ENCODE results near the gene CELF4.

Gene CELF4

GRCh38 chr18:37565101-37565976 lies at the start of gene CELF4:
Gene CELF4 (minus strand): TSS chr18:37565798.
- no peak for DNase-seq

DNA sequence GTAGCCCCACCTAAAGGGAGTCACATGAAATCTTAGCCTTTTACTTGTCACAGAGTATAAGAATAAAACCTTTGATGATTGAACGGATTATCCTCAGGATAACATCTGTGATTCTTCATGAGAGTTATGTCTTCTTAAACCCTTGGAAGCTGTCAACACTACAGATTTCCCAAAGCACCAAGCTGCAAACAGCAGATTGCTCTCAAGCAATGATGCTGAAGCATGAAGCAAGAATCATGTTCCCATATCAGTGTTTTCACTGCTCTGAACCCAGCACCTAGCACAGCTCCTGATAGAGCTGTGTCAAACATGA lies 47.6 kb upstream of the CELF4 start:
- no peak for DNase-seq

DNA sequence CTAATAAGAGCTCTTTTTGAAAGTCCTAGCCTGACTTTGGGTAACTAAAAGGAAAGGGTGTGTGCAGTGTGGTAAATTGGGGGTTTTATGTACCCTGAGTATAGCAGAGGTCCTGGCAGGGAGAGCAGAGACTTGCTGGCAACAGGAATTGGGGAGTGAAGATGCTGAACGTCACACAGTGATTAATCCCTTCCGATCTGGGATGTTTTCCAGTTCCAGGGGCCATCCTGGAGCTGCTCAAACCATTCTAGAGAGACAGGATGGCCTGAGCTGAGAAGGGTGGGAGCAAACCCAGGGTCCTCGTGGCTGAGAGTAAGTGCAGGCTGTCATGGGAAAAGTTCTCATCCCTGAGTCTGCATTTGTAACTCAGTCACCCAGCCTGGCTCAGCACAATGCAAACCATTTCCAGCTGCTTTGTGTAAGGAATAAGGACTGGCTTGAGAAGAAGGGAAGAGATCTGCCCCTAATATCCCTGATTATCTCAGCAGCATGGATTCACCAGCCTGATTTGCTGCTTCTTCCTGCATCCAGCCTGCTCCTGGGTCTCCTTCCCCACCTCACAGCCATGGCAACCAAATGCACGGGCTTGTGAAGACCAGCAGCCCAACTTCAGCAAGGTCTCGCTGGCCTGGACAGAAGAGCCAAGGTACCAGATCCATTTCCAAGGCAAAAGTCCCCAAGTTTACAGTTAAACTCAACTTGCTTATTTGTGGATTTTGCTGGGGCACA lies 47.1 kb upstream of the CELF4 start:
- DNase-seq = no peak

GRCh38 chr18:37611614-37612279 lies 46.1 kb upstream of the CELF4 start:
- DNase-seq = no peak

DNA sequence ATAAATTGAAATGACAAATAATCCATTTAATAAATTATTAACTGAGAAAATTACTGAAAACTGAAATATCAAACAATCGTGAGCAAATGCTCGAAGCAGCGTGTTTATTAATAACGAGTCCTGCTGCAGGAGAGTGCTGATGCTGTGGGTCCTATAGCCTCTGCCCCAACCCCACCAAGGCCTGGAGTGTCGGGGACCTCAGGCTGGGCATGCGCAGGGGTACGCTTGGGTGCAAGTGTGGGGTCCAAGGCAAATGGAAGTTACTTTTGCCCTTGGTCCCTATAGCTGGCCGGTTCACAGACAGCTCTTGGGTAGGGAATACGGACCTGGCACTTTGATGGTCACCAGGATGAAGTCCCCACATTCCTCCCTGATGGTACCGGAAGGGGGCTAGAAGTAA lies 43.3 kb upstream of the CELF4 start:
- no peak for DNase-seq

- DNase-seq = no peak
Observed at GRCh38 chr18:37607281-37607680, 41.7 kb upstream of the CELF4 start.

- no peak for DNase-seq
Observed at GRCh38 chr18:37604032-37604431, 38.4 kb upstream of the CELF4 start.

DNA sequence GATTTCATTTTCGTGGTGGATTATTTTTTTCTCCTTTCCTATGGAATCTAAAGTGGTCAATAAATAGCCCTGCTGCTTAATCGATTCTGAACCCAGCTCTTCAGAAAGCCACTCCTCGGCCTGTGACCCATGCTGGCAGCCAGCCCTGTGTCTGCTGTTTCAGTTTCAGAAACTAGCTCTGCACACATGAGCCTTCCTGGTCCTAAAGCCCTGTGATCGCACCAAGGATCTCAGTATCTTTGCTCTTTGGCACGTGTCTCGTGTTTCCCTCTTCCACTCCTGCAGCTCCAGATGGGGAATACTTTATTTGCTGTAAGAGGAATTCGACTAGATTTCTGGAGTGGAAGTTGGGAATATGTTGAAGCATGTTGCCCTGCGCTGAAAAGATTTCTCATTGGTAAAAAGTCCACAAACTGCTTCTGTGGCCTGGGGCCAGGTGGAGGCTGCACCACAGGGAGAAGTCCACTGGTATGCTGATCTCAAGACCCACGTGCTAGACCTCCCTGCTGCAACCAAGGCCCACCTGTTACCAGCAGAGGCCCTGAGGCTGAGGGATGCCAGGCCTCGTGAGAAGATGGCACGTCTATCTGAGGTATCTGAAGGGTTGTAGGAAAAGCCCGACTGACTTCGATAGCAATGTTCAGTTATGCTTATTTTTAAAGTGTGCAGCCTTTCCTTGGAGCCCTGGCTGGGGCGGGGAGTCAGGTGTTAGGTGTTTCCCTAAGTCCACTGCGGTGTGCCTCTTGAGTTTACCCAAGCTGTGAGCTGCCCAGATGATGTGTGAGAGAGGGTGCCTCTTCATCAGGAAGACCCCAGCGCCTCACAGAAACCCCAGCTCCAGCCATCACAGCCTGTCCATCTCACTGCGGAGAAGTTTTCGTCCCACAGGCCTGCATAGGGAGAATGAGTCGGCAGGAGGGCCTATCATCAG lies 33.6 kb upstream of the CELF4 start:
- no peak for DNase-seq

DNA sequence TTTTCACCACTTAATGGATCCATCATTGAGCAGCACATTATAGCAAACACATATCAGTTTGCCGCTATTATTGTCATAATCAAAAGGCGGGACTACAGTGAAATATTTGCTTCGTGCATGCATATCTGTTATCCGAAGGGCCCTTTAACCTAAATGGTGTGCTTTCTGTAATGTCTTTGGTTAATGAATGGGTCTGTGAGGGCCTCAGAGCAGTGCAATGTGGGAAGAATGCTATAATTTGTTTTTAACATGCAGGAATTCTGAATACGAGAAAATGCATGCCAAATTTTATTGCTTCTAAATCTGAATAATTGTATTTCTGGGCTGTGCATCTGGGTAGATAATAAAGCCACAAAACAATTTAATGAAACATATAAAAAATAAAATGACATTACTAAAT lies 32.8 kb upstream of the CELF4 start:
- no peak for DNase-seq

- no peak for DNase-seq
Observed at GRCh38 chr18:37590346-37590745, 24.7 kb upstream of the CELF4 start.

DNA sequence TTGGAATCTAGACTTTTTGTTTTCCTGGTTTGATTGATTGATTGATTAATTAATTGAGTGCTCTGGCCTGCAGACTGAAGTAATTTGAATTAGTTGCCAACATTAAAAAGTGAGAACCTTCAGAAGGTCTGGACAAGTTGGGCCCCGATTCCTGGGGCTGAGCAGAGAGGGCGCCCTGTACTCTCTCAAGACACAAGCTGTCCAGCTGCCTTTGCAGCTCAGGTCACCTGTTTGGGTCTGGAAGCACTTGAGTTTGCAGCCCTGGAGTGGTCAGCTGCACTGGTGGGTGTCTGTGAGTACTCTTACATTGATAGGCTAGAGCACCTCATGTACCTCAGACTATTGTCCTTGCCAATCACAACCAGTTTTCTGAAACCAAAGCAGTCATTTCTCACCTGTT lies 22.7 kb upstream of the CELF4 start:
- DNase-seq = no peak

GRCh38 chr18:37586656-37587225 lies 21.1 kb upstream of the CELF4 start:
- DNase-seq = no peak

DNA sequence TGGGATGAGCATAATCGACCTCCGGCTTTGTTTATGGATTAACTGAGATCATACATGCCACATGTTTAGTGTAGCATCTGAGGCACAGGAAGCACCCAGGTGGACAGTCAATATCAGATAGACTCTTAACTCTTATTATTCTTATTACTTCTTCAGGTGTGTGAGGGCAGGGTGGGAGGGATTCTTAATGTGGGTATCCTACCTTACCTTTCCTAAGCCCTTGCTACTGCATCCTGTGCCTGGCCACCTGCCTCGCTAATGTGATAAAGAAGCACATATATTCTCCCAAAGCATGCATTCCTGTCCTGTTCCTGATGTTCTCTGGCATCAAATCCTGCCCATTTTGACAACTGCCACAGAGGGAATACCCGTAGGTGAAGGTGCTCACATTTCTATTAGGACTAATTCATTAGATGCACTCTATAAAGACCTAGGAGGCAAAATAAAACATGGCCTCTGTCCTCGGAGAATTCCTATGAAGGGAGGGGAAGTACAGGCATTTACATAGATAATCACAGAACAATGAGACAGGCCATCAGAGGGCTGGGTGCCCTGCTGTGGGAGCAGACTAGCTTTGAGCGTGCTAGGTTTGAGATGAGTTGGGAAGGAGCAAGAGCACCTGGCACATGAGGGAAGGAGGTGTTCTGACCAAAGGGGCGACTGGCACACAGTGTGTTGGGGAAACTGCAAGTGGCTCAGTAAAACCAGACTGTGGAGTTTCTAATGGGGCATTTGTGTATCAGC lies 19.5 kb upstream of the CELF4 start:
- no peak for DNase-seq

GRCh38 chr18:37584217-37584616 lies 18.6 kb upstream of the CELF4 start:
- DNase-seq = no peak

GRCh38 chr18:37582261-37582660 lies 16.7 kb upstream of the CELF4 start:
- no peak for DNase-seq

DNA sequence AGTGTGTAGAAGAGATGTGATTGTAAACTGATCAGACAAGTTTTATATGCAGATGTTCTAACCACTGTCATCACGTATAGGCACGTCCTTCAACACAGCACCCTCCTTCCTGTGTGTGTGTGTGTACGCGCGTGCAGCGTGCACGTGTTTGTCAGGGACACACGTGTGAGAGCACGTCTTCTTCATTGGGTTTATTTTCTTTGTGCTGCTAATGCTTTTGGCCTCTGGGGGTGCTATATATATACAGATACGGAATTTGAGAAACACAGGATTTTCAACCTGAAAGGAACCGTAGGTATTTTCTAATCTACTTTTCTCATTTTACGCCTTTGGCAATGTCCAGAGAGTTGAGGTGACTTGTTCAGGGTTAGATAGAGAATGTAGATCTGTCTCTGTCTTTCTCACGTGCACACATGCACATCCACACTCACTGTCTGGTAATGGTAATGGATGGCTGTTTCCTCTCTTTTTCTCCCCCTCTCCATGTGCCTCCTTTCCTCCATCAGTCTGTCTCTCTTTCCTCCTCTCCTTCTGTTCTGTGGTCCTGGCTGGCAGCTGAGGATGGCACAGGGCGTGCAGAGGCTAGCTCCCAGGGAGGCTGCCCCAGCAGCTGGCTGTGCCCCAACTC lies 13.4 kb upstream of the CELF4 start:
- DNase-seq = no peak

DNA sequence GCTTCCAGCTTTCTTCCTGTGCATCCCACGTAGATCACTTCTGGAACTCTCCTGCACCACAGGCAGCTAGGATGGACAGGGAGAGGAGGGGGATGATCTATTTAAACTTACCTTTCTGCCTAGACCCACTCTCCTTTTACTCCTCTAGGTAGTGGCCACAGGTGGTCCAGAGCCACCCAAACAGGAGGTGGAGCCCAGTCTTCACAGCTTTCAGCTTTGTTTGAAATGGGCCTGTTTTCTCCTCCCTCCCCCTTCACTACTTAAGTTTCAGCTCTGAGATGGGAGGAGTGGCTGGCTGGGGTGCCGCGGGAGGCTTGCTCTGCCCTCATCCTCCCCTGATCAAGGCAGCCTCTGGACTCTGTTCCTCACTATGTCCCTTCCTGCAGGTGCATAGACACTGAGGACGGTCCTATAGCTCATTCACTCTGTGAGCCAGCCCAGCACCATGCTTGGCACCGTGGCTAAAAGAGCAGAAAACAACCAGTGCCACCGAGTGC lies 12.6 kb upstream of the CELF4 start:
- DNase-seq = no peak

DNA sequence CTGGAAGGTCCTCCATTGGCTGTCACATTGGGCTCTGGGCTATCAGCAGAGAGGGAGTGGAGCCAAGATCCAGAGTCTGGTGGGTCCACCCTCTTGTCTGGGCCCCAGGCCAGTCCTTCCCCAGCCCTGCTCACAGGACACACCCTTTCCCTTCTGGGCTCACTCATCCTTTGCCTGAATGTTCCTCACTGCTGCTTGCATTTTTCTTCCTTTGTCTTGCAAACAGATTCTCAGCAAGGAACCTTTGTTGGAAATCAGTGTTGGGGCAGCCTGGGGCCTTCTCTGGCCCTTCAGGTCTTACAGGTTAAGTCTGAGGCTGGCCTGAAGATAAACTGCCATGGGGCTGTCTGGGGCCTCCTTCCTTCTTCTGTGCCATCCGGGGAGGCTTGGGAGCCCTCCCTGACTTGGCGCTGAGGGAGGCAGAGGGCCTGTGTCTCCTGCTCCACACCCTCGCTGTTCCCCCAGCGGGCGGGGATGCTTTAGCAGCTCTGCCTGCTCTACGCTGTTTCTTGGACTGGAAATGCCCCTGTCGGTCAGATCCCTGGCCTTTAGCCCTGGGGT lies 11.5 kb upstream of the CELF4 start:
- no peak for DNase-seq

DNA sequence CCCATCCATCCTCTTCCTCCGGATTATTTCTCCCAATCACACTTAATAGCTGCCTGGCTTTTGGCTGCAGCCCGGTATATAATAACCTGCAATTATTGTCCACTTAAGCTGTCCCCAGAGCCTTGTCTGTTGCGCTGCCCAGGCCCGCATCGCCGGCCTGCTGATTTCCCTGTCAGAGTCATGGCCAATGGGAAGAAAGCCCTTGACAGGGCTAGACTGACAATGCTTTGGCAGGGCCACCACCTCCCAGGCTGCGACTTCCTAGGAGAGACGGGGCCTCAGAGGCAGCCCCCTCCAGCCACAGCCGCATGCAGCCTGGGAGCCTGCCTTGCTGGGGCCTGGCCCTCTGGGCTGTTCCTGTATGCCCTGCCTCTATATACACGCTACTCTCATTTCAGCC lies 10.0 kb upstream of the CELF4 start:
- no peak for DNase-seq

GRCh38 chr18:37574113-37574512 lies 8.5 kb upstream of the CELF4 start:
- no peak for DNase-seq

- DNase-seq = no peak
Observed at GRCh38 chr18:37572736-37573135, 7.1 kb upstream of the CELF4 start.

Data from activated T-cell treated with anti-CD3 and anti-CD28 coated beads, Interleukin-2, amount 50 U/mL, for 1 hour (primary cell).